ENCODE results near the gene SEL1L2. TPM values are rescaled to one million over a fixed set of nuclear protein-coding genes. Genes with fewer than 3 reads are reported as not detected.

The SEL1L2 gene
- total RNA-seq, 1 donor from 2014 or later = not detected

- no peak overlapping the region for H3K4me3 ChIP-seq (ENCODE audit: low read depth, low read length)
- no peak for DNase-seq (ENCODE audit: low read depth)
- TF ChIP-seq CTCF (conservative IDR thresholded peaks at IDR 0.05; ENCODE audit: low read depth, low read length) = no peak
Measured at GRCh38 chr20:13913572-13913971, 76.8 kb downstream of the SEL1L2 start.

GRCh38 chr20:13913131-13913530 is 77.3 kb downstream of the SEL1L2 start:
- TF ChIP-seq CTCF (conservative IDR thresholded peaks at IDR 0.05; ENCODE audit: low read depth, low read length) = no peak
- DNase-seq (ENCODE audit: low read depth) = no peak
- no peak overlapping the region for H3K4me3 ChIP-seq (ENCODE audit: low read depth, low read length)

GRCh38 chr20:13910492-13910891 is 79.9 kb downstream of the SEL1L2 start:
- no peak overlapping the region for H3K4me3 ChIP-seq (ENCODE audit: low read depth, low read length)
- TF ChIP-seq CTCF (conservative IDR thresholded peaks at IDR 0.05; ENCODE audit: low read depth, low read length) = no peak
- no peak for DNase-seq (ENCODE audit: low read depth)

GRCh38 chr20:13909067-13909466 is 81.3 kb downstream of the SEL1L2 start:
- no peak overlapping the region for H3K4me3 ChIP-seq (ENCODE audit: low read depth, low read length)
- no peak for DNase-seq (ENCODE audit: low read depth)
- no peak for TF ChIP-seq CTCF (conservative IDR thresholded peaks at IDR 0.05; ENCODE audit: low read depth, low read length)

- no peak for TF ChIP-seq CTCF (conservative IDR thresholded peaks at IDR 0.05; ENCODE audit: low read depth, low read length)
- H3K4me3 ChIP-seq (ENCODE audit: low read depth, low read length) = no peak overlapping the region
- no peak for DNase-seq (ENCODE audit: low read depth)
Measured at GRCh38 chr20:13904766-13905165, 85.6 kb downstream of the SEL1L2 start.

GRCh38 chr20:13900496-13900895 is 89.9 kb downstream of the SEL1L2 start:
- DNase-seq (ENCODE audit: low read depth) = no peak
- no peak for TF ChIP-seq CTCF (conservative IDR thresholded peaks at IDR 0.05; ENCODE audit: low read depth, low read length)
- H3K4me3 ChIP-seq (ENCODE audit: low read depth, low read length) = no peak overlapping the region

- DNase-seq (ENCODE audit: low read depth) = no peak
- peak; percentile 46 for TF ChIP-seq CTCF (conservative IDR thresholded peaks at IDR 0.05; ENCODE audit: low read depth, low read length)
- no peak overlapping the region for H3K4me3 ChIP-seq (ENCODE audit: low read depth, low read length)
Measured at GRCh38 chr20:13898012-13898612, 92.3 kb downstream of the SEL1L2 start.
